ENCODE data around the gene IRF2.

The IRF2 gene

GRCh38 chr4:184359888-184360287 lies 114.5 kb downstream of the IRF2 start:
- no peak for TF ChIP-seq MAX (IDR thresholded peaks at IDR 0.05; ENCODE audit: low read depth, low read length)
- H3K4me3 ChIP-seq (ENCODE audit: low read depth, low read length): no peak overlapping the region
- no peak for DNase-seq (ENCODE audit: low read depth)

GRCh38 chr4:184358521-184359232 lies 115.7 kb downstream of the IRF2 start:
- no peak overlapping the region for H3K4me3 ChIP-seq (ENCODE audit: low read depth, low read length)
- no peak for DNase-seq (ENCODE audit: low read depth)
- TF ChIP-seq MAX (IDR thresholded peaks at IDR 0.05; ENCODE audit: low read depth, low read length) (no peak), MYC (IDR thresholded peaks at IDR 0.05; ENCODE audit: low read depth, low read length) (no peak), POLR2A (IDR thresholded peaks at IDR 0.05; ENCODE audit: extremely low read depth, insufficient read length) (no peak), CTCF (IDR thresholded peaks at IDR 0.05; ENCODE audit: low read depth, low read length) (no peak)

- TF ChIP-seq CTCF (IDR thresholded peaks at IDR 0.05; ENCODE audit: low read depth, low read length) (no peak), MYC (IDR thresholded peaks at IDR 0.05; ENCODE audit: low read depth, low read length) (no peak), POLR2A (IDR thresholded peaks at IDR 0.05; ENCODE audit: extremely low read depth, insufficient read length) (no peak), MAX (IDR thresholded peaks at IDR 0.05; ENCODE audit: low read depth, low read length) (no peak)
- no peak for DNase-seq (ENCODE audit: low read depth)
- H3K4me3 ChIP-seq (ENCODE audit: low read depth, low read length): no peak overlapping the region
Observed at GRCh38 chr4:184357772-184358171, 116.6 kb downstream of the IRF2 start.

GRCh38 chr4:184357165-184357564 lies 117.2 kb downstream of the IRF2 start:
- no peak overlapping the region for H3K4me3 ChIP-seq (ENCODE audit: low read depth, low read length)
- no peak for TF ChIP-seq MYC (IDR thresholded peaks at IDR 0.05; ENCODE audit: low read depth, low read length)
- TF ChIP-seq CTCF (IDR thresholded peaks at IDR 0.05; ENCODE audit: low read depth, low read length): no peak
- no peak for TF ChIP-seq POLR2A (IDR thresholded peaks at IDR 0.05; ENCODE audit: extremely low read depth, insufficient read length)
- TF ChIP-seq MAX (IDR thresholded peaks at IDR 0.05; ENCODE audit: low read depth, low read length): no peak
- DNase-seq (ENCODE audit: low read depth): no peak

GRCh38 chr4:184356366-184356765 lies 118.0 kb downstream of the IRF2 start:
- no peak overlapping the region for H3K4me3 ChIP-seq (ENCODE audit: low read depth, low read length)
- TF ChIP-seq CTCF (IDR thresholded peaks at IDR 0.05; ENCODE audit: low read depth, low read length) (no peak), MYC (IDR thresholded peaks at IDR 0.05; ENCODE audit: low read depth, low read length) (no peak), POLR2A (IDR thresholded peaks at IDR 0.05; ENCODE audit: extremely low read depth, insufficient read length) (no peak), MAX (IDR thresholded peaks at IDR 0.05; ENCODE audit: low read depth, low read length) (no peak)

GRCh38 chr4:184355857-184356256 lies 118.5 kb downstream of the IRF2 start:
- no peak overlapping the region for H3K4me3 ChIP-seq (ENCODE audit: low read depth, low read length)
- no peak for DNase-seq (ENCODE audit: low read depth)
- no peak for TF ChIP-seq MYC (IDR thresholded peaks at IDR 0.05; ENCODE audit: low read depth, low read length)
- TF ChIP-seq CTCF (IDR thresholded peaks at IDR 0.05; ENCODE audit: low read depth, low read length): no peak
- no peak for TF ChIP-seq POLR2A (IDR thresholded peaks at IDR 0.05; ENCODE audit: extremely low read depth, insufficient read length)
- TF ChIP-seq MAX (IDR thresholded peaks at IDR 0.05; ENCODE audit: low read depth, low read length): no peak

More at GRCh38 chr4:184356366-184356765, 118.0 kb downstream of the IRF2 start:
- DNase-seq (ENCODE audit: low read depth): no peak
